HEK293 (cell line): ENCODE data around the gene DNAJC12.
A peak's percentile ranks its signal among the peaks of the same experiment; 100 is the strongest.

Source experiments
- CTCF ChIA-PET: fragments of 350-600 bp; formaldehyde crosslinking; extraction: SDS; loops from one replicate; lab custom pipeline; 2021; ENCODE audit warnings: antibody characterized with exemption; lab: Yijun Ruan, JAX
- POLR2A ChIA-PET: fragments of 300-600 bp; formaldehyde crosslinking; extraction: SDS; loops from one replicate; lab custom pipeline; 2020; ENCODE audit warnings: antibody characterized with exemption, inconsistent platforms; lab: Yijun Ruan, JAX
- H3K27ac ChIP-seq: fragments of 200-500 bp; sonication (Bioruptor generic); 2 replicates; pipeline ENCODE4 v1.5.1; 2014; ENCODE audit warnings: low read depth, low read length, control low read depth, inconsistent platforms; ENCODE audit errors: extremely low read depth
- H3K36me3 ChIP-seq, 2 experiments: fragments of 200-500 bp in 1 of 2; sonication (Bioruptor generic) in 1 of 2; 1 replicate in 1 of 2; 2 replicates in 1 of 2; pipeline ENCODE4 v1.5.1; 2014 to 2017; ENCODE audit warnings: inconsistent platforms in 2 of 2, low read length in 2 of 2; ENCODE audit not compliant: control insufficient read depth in 2 of 2, insufficient read depth in 1 of 2
- H3K4me1 ChIP-seq: fragments of 200-500 bp; sonication (Bioruptor generic); 2 replicates; pipeline ENCODE4 v1.5.1; 2014; ENCODE audit warnings: mild to moderate bottlenecking, low read length, inconsistent platforms; ENCODE audit not compliant: control insufficient read depth, insufficient read depth
- H3K4me3 ChIP-seq: 2 replicates; pipeline ENCODE4 v1.5.1; 2011; ENCODE audit warnings: low read depth, mild to moderate bottlenecking, control low read depth, low read length, moderate library complexity
- H3K9me3 ChIP-seq: fragments of 200-500 bp; sonication (Bioruptor generic); 2 replicates; pipeline ENCODE4 v1.5.1; 2014; ENCODE audit warnings: low read depth, low read length, inconsistent platforms; ENCODE audit not compliant: control insufficient read depth, insufficient read depth
- BCL11B ChIP-seq: fragments of 450-650 bp; formaldehyde crosslinking; IDR thresholded peaks from 2 replicates; pipeline ENCODE4 v1.5.1; 2016; ENCODE audit warnings: low read depth, missing biosample characterization, missing genetic modification characterization
- GFI1B ChIP-seq: fragments of 450-650 bp; formaldehyde crosslinking; IDR thresholded peaks from 2 replicates; pipeline ENCODE4 v1.5.1; 2016; ENCODE audit warnings: missing biosample characterization, missing genetic modification characterization
- GLI4 ChIP-seq: fragments of 450-650 bp; formaldehyde crosslinking; IDR thresholded peaks from 2 replicates; pipeline ENCODE4 v1.5.1; 2016; ENCODE audit warnings: missing biosample characterization, missing genetic modification characterization
- SALL2 ChIP-seq: fragments of 450-650 bp; formaldehyde crosslinking; IDR thresholded peaks from 2 replicates; pipeline ENCODE4 v1.5.0; 2017; ENCODE audit warnings: missing biosample characterization, mild to moderate bottlenecking, missing genetic modification characterization, borderline replicate concordance
- SCRT1 ChIP-seq: fragments of 450-650 bp; formaldehyde crosslinking; IDR thresholded peaks from 2 replicates; pipeline ENCODE4 v1.5.1; 2016; ENCODE audit warnings: missing biosample characterization, missing genetic modification characterization, borderline replicate concordance
- SCRT2 ChIP-seq: fragments of 450-650 bp; formaldehyde crosslinking; IDR thresholded peaks from 2 replicates; pipeline ENCODE4 v1.5.1; 2016; ENCODE audit warnings: missing biosample characterization, missing genetic modification characterization
- SP7 ChIP-seq: fragments of 450-650 bp; formaldehyde crosslinking; IDR thresholded peaks from 2 replicates; pipeline ENCODE4 v1.5.1; 2016; ENCODE audit warnings: missing biosample characterization, missing genetic modification characterization
- WT1 ChIP-seq: fragments of 450-650 bp; formaldehyde crosslinking; IDR thresholded peaks from 2 replicates; pipeline ENCODE4 v1.5.1; 2016; ENCODE audit warnings: missing biosample characterization, missing genetic modification characterization
- ZNF138 ChIP-seq: fragments of 450-650 bp; formaldehyde crosslinking; IDR thresholded peaks from 2 replicates; pipeline ENCODE4 v1.5.1; 2016; ENCODE audit warnings: missing biosample characterization, missing genetic modification characterization, borderline replicate concordance
- ZNF184 ChIP-seq: fragments of 450-650 bp; IDR thresholded peaks from 2 replicates; pipeline ENCODE4 v1.5.1; 2018; ENCODE audit warnings: missing biosample characterization, mild to moderate bottlenecking, missing genetic modification characterization
- ZNF324 ChIP-seq: fragments of 450-650 bp; formaldehyde crosslinking; IDR thresholded peaks from 2 replicates; pipeline ENCODE4 v1.5.1; 2016; ENCODE audit warnings: missing biosample characterization, missing genetic modification characterization
- ZNF350 ChIP-seq: fragments of 450-650 bp; formaldehyde crosslinking; IDR thresholded peaks from 2 replicates; pipeline ENCODE4 v1.5.0; 2017; ENCODE audit warnings: missing biosample characterization, mild to moderate bottlenecking, missing genetic modification characterization
- ZNF423 ChIP-seq: fragments of 450-650 bp; formaldehyde crosslinking; IDR thresholded peaks from 2 replicates; pipeline ENCODE4 v1.5.1; 2016; ENCODE audit warnings: missing biosample characterization, missing genetic modification characterization
- ZNF501 ChIP-seq: fragments of 450-650 bp; formaldehyde crosslinking; IDR thresholded peaks from 2 replicates; pipeline ENCODE4 v1.5.1; 2016; ENCODE audit warnings: missing biosample characterization, missing genetic modification characterization
- ZNF555 ChIP-seq: fragments of 450-650 bp; formaldehyde crosslinking; conservative IDR thresholded peaks from 2 replicates; pipeline ENCODE4 v1.5.1; 2017; ENCODE audit warnings: missing biosample characterization, mild to moderate bottlenecking, missing genetic modification characterization, inconsistent platforms
- ZNF561 ChIP-seq: fragments of 450-650 bp; IDR thresholded peaks from 2 replicates; pipeline ENCODE4 v1.5.1; 2018; ENCODE audit warnings: missing biosample characterization, missing genetic modification characterization, borderline replicate concordance
- ZNF670 ChIP-seq: fragments of 450-650 bp; formaldehyde crosslinking; IDR thresholded peaks from 2 replicates; pipeline ENCODE4 v1.5.1; 2016; ENCODE audit warnings: missing biosample characterization, missing genetic modification characterization, low read depth
- ZNF768 ChIP-seq: fragments of 450-650 bp; formaldehyde crosslinking; IDR thresholded peaks from 2 replicates; pipeline ENCODE4 v1.5.1; 2018; ENCODE audit warnings: missing biosample characterization, mild to moderate bottlenecking, missing genetic modification characterization
- ZNF785 ChIP-seq: fragments of 450-650 bp; formaldehyde crosslinking; IDR thresholded peaks from 2 replicates; pipeline ENCODE4 v1.5.1; 2016; ENCODE audit warnings: missing biosample characterization, missing genetic modification characterization
- TF ChIP-seq, protein P1 (sequence below): fragments of 450-650 bp; formaldehyde crosslinking; IDR thresholded peaks from 2 replicates; pipeline ENCODE4 v1.5.1; 2016; ENCODE audit warnings: missing biosample characterization, missing genetic modification characterization, low read depth
- TF ChIP-seq, protein P2 (sequence below): fragments of 450-650 bp; formaldehyde crosslinking; IDR thresholded peaks from 2 replicates; pipeline ENCODE4 v1.5.1; 2016; ENCODE audit warnings: missing biosample characterization, missing genetic modification characterization
- TF ChIP-seq, protein P3 (sequence below): fragments of 450-650 bp; formaldehyde crosslinking; IDR thresholded peaks from 2 replicates; pipeline ENCODE4; 2016; ENCODE audit warnings: missing biosample characterization, missing genetic modification characterization
- TF ChIP-seq, protein P4 (sequence below): fragments of 450-650 bp; formaldehyde crosslinking; IDR thresholded peaks from 2 replicates; pipeline ENCODE4 v1.5.1; 2016; ENCODE audit warnings: missing biosample characterization, missing genetic modification characterization
- TF ChIP-seq, protein P5 (sequence below): fragments of 450-650 bp; formaldehyde crosslinking; IDR thresholded peaks from 2 replicates; pipeline ENCODE4 v1.5.1; 2016; ENCODE audit warnings: missing biosample characterization, missing genetic modification characterization
- TF ChIP-seq, protein P6 (sequence below): fragments of 450-650 bp; formaldehyde crosslinking; IDR thresholded peaks from 2 replicates; pipeline ENCODE4 v1.5.1; 2016; ENCODE audit warnings: missing biosample characterization, missing genetic modification characterization

The DNAJC12 gene

DNA sequence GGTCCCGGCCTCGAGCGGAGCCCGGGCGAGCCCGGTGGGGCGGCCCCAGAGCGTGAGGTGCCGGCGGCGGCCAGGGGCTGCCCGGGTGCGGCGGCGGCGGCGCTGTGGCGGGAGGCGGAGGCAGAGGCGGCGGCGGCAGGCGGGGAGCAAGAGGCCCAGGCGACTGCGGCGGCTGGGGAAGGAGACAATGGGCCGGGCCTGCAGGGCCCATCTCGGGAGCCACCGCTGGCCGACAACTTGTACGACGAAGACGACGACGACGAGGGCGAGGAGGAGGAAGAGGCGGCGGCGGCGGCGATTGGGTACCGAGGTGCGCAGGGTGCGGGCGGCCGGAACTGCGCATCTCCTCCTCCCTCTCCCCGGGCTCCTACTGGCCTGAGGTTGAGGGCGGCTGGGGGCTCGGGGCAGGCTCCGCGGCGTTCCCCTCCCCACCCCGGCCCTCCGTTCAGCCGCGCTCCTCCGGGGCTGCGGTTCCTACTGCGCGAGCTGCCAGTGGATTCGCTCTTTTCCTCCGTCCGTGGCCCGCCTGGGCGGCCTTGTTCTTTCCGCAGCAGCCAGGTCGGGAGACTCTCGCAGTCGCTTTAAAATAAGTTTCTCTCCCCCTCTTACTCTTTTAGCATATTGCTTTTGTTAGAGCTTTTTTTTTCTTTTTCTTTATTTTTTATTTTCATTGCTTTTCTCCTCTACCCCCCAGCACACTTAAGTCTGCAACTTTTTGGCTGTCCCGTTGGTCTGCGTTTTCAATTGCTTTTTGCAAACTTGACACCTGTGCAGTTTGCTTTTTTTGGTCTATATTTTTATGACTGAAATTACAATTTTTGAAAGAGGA is 47.1 kb upstream of the DNAJC12 start (continued):
- TF ChIP-seq, protein P1, sequence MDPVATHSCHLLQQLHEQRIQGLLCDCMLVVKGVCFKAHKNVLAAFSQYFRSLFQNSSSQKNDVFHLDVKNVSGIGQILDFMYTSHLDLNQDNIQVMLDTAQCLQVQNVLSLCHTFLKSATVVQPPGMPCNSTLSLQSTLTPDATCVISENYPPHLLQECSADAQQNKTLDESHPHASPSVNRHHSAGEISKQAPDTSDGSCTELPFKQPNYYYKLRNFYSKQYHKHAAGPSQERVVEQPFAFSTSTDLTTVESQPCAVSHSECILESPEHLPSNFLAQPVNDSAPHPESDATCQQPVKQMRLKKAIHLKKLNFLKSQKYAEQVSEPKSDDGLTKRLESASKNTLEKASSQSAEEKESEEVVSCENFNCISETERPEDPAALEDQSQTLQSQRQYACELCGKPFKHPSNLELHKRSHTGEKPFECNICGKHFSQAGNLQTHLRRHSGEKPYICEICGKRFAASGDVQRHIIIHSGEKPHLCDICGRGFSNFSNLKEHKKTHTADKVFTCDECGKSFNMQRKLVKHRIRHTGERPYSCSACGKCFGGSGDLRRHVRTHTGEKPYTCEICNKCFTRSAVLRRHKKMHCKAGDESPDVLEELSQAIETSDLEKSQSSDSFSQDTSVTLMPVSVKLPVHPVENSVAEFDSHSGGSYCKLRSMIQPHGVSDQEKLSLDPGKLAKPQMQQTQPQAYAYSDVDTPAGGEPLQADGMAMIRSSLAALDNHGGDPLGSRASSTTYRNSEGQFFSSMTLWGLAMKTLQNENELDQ (tag by site-specific recombination), result no peak
- 0 out of 2 replicates have a peak, but pooled peaks have one; percentile 17 for TF ChIP-seq ZNF324 (tag by site-specific recombination)
- TF ChIP-seq, all 188 proteins: peak for 46

DNA sequence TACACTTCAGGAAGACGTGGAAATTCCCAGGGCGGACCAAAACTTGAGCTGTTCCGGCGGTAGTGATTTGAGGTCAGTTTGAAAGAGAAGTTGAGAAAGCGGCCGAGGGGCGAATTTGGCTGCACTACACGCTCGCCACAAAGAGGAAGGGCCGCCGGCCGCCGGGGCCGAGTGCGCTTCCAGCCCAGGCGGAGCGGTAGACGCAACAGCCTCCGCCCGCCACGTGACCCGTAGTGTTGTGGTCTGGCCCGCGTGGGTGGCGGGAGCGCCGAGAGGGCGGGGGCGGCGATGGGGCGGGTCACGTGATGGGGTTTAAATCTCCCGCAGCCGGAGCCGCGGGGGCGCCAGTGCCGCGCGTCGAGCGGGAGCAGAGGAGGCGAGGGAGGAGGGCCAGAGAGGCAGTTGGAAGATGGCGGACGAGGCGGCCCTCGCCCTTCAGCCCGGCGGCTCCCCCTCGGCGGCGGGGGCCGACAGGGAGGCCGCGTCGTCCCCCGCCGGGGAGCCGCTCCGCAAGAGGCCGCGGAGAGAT is 46.4 kb upstream of the DNAJC12 start, which contains the start of gene SIRT1:
SIRT1 (plus strand) TSS at position 344 of the 529 bp plus-strand sequence; CDS start at position 410, 66 bp downstream.
- POLR2A ChIA-PET, result interaction anchor here (0.8 to 1.9 kb wide), 6 partner anchors 9 to 449 kb away, joined by 3 to 10 read pairs (median 4); partner anchors contain the start of genes HNRNPH3 and PBLD
- peak within 1 kb of the TSS; percentile 98 for H3K27ac ChIP-seq
- CTCF ChIA-PET, result interaction anchor here (0.6 to 1.5 kb wide), 2 partner anchors 29 to 446 kb away, joined by 4 to 5 read pairs; no protein-coding TSS in a partner anchor
- peak within 1 kb of the TSS; percentile 75 for H3K4me3 ChIP-seq
- H3K36me3 ChIP-seq, result peaks cover 20 to 26% of the 10 kb centered on the region in 2 experiments
- no peaks in the 10 kb centered on the region for H3K9me3 ChIP-seq
- peaks cover 5% of the 10 kb centered on the region; the same call in 1 of the 2 replicates for H3K4me1 ChIP-seq
- TF ChIP-seq GFI1B (tag by site-specific recombination) (no peak), SP7 (tag by site-specific recombination) (peak; percentile 82), ZNF670 (no peak), ZNF184 (tag by site-specific recombination) (0 out of 2 replicates have a peak, but pooled peaks have one; percentile 24), SALL2 (tag by site-specific recombination) (no peak), WT1 (tag by site-specific recombination) (peak; percentile 63), ZNF555 (tag by site-specific recombination) (no peak), ZNF350 (tag by site-specific recombination) (no peak), ZNF423 (tag by site-specific recombination) (0 out of 2 replicates have a peak, but pooled peaks have one; percentile 56), SCRT2 (tag by site-specific recombination) (peak; percentile 99), ZNF785 (tag by site-specific recombination) (0 out of 2 replicates have a peak, but pooled peaks have one; percentile 28), ZNF561 (tag by site-specific recombination) (peak; percentile 59; the same call in 1 of the 2 replicates), ZNF501 (peak; percentile 88), ZNF138 (tag by site-specific recombination) (no peak), ZNF768 (tag by site-specific recombination) (no peak), GLI4 (tag by site-specific recombination) (no peak), SCRT1 (tag by site-specific recombination) (peak; percentile 89), BCL11B (tag by site-specific recombination) (peak; percentile 74; the same call in 1 of the 2 replicates)
- TF ChIP-seq, protein P2, sequence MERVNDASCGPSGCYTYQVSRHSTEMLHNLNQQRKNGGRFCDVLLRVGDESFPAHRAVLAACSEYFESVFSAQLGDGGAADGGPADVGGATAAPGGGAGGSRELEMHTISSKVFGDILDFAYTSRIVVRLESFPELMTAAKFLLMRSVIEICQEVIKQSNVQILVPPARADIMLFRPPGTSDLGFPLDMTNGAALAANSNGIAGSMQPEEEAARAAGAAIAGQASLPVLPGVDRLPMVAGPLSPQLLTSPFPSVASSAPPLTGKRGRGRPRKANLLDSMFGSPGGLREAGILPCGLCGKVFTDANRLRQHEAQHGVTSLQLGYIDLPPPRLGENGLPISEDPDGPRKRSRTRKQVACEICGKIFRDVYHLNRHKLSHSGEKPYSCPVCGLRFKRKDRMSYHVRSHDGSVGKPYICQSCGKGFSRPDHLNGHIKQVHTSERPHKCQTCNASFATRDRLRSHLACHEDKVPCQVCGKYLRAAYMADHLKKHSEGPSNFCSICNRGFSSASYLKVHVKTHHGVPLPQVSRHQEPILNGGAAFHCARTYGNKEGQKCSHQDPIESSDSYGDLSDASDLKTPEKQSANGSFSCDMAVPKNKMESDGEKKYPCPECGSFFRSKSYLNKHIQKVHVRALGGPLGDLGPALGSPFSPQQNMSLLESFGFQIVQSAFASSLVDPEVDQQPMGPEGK (tag by site-specific recombination), result peak; percentile 100
- TF ChIP-seq, protein P3, sequence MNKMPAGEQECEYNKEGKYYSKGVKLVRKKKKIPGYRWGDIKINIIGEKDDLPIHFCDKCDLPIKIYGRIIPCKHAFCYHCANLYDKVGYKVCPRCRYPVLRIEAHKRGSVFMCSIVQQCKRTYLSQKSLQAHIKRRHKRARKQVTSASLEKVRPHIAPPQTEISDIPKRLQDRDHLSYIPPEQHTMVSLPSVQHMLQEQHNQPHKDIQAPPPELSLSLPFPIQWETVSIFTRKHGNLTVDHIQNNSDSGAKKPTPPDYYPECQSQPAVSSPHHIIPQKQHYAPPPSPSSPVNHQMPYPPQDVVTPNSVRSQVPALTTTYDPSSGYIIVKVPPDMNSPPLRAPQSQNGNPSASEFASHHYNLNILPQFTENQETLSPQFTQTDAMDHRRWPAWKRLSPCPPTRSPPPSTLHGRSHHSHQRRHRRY, result no peak
- TF ChIP-seq, protein P4, sequence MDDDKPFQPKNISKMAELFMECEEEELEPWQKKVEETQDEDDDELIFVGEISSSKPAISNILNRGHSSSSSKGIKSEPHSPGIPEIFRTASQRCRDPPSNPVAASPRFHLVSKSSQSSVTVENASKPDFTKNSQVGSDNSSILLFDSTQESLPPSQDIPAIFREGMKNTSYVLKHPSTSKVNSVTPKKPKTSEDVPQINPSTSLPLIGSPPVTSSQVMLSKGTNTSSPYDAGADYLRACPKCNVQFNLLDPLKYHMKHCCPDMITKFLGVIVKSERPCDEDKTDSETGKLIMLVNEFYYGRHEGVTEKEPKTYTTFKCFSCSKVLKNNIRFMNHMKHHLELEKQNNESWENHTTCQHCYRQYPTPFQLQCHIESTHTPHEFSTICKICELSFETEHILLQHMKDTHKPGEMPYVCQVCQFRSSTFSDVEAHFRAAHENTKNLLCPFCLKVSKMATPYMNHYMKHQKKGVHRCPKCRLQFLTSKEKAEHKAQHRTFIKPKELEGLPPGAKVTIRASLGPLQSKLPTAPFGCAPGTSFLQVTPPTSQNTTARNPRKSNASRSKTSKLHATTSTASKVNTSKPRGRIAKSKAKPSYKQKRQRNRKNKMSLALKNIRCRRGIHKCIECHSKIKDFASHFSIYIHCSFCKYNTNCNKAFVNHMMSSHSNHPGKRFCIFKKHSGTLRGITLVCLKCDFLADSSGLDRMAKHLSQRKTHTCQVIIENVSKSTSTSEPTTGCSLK, result no peak
- TF ChIP-seq, protein P5, sequence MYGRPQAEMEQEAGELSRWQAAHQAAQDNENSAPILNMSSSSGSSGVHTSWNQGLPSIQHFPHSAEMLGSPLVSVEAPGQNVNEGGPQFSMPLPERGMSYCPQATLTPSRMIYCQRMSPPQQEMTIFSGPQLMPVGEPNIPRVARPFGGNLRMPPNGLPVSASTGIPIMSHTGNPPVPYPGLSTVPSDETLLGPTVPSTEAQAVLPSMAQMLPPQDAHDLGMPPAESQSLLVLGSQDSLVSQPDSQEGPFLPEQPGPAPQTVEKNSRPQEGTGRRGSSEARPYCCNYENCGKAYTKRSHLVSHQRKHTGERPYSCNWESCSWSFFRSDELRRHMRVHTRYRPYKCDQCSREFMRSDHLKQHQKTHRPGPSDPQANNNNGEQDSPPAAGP (tag by site-specific recombination), result peak; percentile 89
- TF ChIP-seq, protein P6, sequence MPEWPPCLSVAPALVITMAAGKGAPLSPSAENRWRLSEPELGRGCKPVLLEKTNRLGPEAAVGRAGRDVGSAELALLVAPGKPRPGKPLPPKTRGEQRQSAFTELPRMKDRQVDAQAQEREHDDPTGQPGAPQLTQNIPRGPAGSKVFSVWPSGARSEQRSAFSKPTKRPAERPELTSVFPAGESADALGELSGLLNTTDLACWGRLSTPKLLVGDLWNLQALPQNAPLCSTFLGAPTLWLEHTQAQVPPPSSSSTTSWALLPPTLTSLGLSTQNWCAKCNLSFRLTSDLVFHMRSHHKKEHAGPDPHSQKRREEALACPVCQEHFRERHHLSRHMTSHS (tag by site-specific recombination), result no peak
